ENCODE measurements around the gene GRID2IP.
"Not testable (repeated sequence)": the region's sequence is repeated elsewhere in the genome, so short reads cannot be mapped to it uniquely, and the experiment has no call there.

Gene GRID2IP

GRCh38 chr7:6551016-6551511, at the start of gene GRID2IP:
Gene GRID2IP, minus strand, starts transcription at chr7:6551461. Its CDS starts 25 bp downstream, at chr7:6551436.
- no peak for DNase-seq (ENCODE audit: low read depth)

GRCh38 chr7:6600093-6600492, 48.8 kb upstream of the GRID2IP start:
- no peak for DNase-seq (ENCODE audit: low read depth)

GRCh38 chr7:6590645-6591110, 39.4 kb upstream of the GRID2IP start:
- no peak for DNase-seq (ENCODE audit: low read depth)

- DNase-seq (ENCODE audit: low read depth), result peak; percentile 58
Observed at GRCh38 chr7:6589829-6590644, 38.8 kb upstream of the GRID2IP start, which contains the start of gene INTS15. Gene INTS15, plus strand, starts transcription at chr7:6590021. Its CDS starts 263 bp downstream, at chr7:6590284.

- DNase-seq (ENCODE audit: low read depth), result no peak
Observed at GRCh38 chr7:6589151-6589828, 38.0 kb upstream of the GRID2IP start.

- DNase-seq (ENCODE audit: low read depth), result no peak
Observed at GRCh38 chr7:6588566-6588965, 37.3 kb upstream of the GRID2IP start.

- not testable (repeated sequence) for DNase-seq (ENCODE audit: low read depth)
Observed at GRCh38 chr7:6585746-6586432, 34.6 kb upstream of the GRID2IP start.

GRCh38 chr7:6579446-6579845, 28.2 kb upstream of the GRID2IP start:
- DNase-seq (ENCODE audit: low read depth), result no peak

- no peak for DNase-seq (ENCODE audit: low read depth)
Observed at GRCh38 chr7:6578114-6579084, 27.1 kb upstream of the GRID2IP start.

GRCh38 chr7:6577369-6578113, 26.3 kb upstream of the GRID2IP start, which contains the start of gene ZDHHC4:
Gene ZDHHC4, plus strand, starts transcription at chr7:6577454. Its CDS starts 3,108 bp downstream, at chr7:6580562.
- DNase-seq (ENCODE audit: low read depth), result peak; percentile 66

GRCh38 chr7:6576867-6577368, 25.7 kb upstream of the GRID2IP start:
- DNase-seq (ENCODE audit: low read depth), result not testable (repeated sequence)

GRCh38 chr7:6576024-6576866, 25.0 kb upstream of the GRID2IP start:
- DNase-seq (ENCODE audit: low read depth), result no peak

- DNase-seq (ENCODE audit: low read depth), result no peak
Observed at GRCh38 chr7:6575281-6576023, 24.2 kb upstream of the GRID2IP start.

- no peak for DNase-seq (ENCODE audit: low read depth)
Observed at GRCh38 chr7:6571160-6571779, 20.0 kb upstream of the GRID2IP start.

GRCh38 chr7:6567886-6568285, 16.6 kb upstream of the GRID2IP start:
- DNase-seq (ENCODE audit: low read depth), result no peak

GRCh38 chr7:6565655-6566054, 14.4 kb upstream of the GRID2IP start:
- no peak for DNase-seq (ENCODE audit: low read depth)

- DNase-seq (ENCODE audit: low read depth), result no peak
Observed at GRCh38 chr7:6563936-6564770, 12.9 kb upstream of the GRID2IP start.

All from GM04504 (cell line).